SK-N-SH treated with all-trans-retinoic acid at 6 μM for 48 hours (cell line): Measurements from ENCODE around the gene NRBP1.

ENCODE experiments used
- ATAC-seq: fragments of 200-7000 bp; cut with Tn5 transposase; 3 replicates; pipeline ENCODE4 v1.9.1; 2020; ENCODE audit warnings: mild to moderate bottlenecking, moderate library complexity
- BACH2 ChIP-seq: fragments of 250-450 bp; sonication (Bioruptor Pico); IDR thresholded peaks from 2 replicates; pipeline ENCODE4 v1.9.0; 2021; ENCODE audit warnings: mild to moderate bottlenecking, borderline replicate concordance
- CREB5 ChIP-seq: fragments of 250-450 bp; sonication (Bioruptor Pico); IDR thresholded peaks from 2 replicates; pipeline ENCODE4 v1.5.1; 2020; ENCODE audit warnings: low read depth, mild to moderate bottlenecking, moderate library complexity
- CSDC2 ChIP-seq: fragments of 250-450 bp; sonication (Bioruptor Pico); IDR thresholded peaks from 2 replicates; pipeline ENCODE4 v1.5.0; 2020; ENCODE audit warnings: mild to moderate bottlenecking, moderate library complexity
- CSRNP3 ChIP-seq: fragments of 250-450 bp; sonication (Bioruptor Pico); IDR thresholded peaks from 2 replicates; pipeline ENCODE4 v1.5.1; 2021; ENCODE audit warnings: mild to moderate bottlenecking, moderate library complexity
- ESRRG ChIP-seq: fragments of 250-450 bp; sonication (Bioruptor Pico); IDR thresholded peaks from 2 replicates; pipeline ENCODE4 v1.6.1; 2021; ENCODE audit warnings: mild to moderate bottlenecking
- GLIS3 ChIP-seq: fragments of 250-450 bp; sonication (Bioruptor Pico); IDR thresholded peaks from 2 replicates; pipeline ENCODE4 v1.5.0; 2020; ENCODE audit warnings: mild to moderate bottlenecking, moderate library complexity
- ISL1 ChIP-seq: fragments of 250-450 bp; sonication (Bioruptor Pico); IDR thresholded peaks from 2 replicates; pipeline ENCODE4 v2.1.2; 2022; ENCODE audit warnings: mild to moderate bottlenecking, moderate library complexity
- OSR1 ChIP-seq: fragments of 250-450 bp; sonication (Bioruptor Pico); IDR thresholded peaks from 2 replicates; pipeline ENCODE4 v1.8.0; 2022; ENCODE audit warnings: moderate library complexity, mild to moderate bottlenecking, inconsistent platforms
- PATZ1 ChIP-seq: fragments of 250-450 bp; sonication (Bioruptor Pico); IDR thresholded peaks from 2 replicates; pipeline ENCODE4 v1.8.0; 2020; ENCODE audit warnings: mild to moderate bottlenecking, moderate library complexity, borderline replicate concordance
- POU6F1 ChIP-seq: fragments of 250-450 bp; sonication (Bioruptor Pico); IDR thresholded peaks from 2 replicates; pipeline ENCODE4 v1.8.0; 2021; ENCODE audit warnings: low read depth, mild to moderate bottlenecking, moderate library complexity, borderline replicate concordance
- RARB ChIP-seq: fragments of 250-450 bp; sonication (Bioruptor Pico); IDR thresholded peaks from 2 replicates; pipeline ENCODE4 v1.8.0; 2021; ENCODE audit warnings: mild to moderate bottlenecking, moderate library complexity
- SNAI2 ChIP-seq: fragments of 250-450 bp; sonication (Bioruptor Pico); IDR thresholded peaks from 2 replicates; pipeline ENCODE4 v1.5.0; 2020; ENCODE audit warnings: mild to moderate bottlenecking, moderate library complexity
- TCF4 ChIP-seq: fragments of 250-450 bp; sonication (Bioruptor Pico); IDR thresholded peaks from 2 replicates; pipeline ENCODE4 v1.8.0; 2021; ENCODE audit warnings: mild to moderate bottlenecking, moderate library complexity, borderline replicate concordance
- TOX ChIP-seq: fragments of 250-450 bp; sonication (Bioruptor Pico); IDR thresholded peaks from 2 replicates; pipeline ENCODE4 v1.8.0; 2021; ENCODE audit warnings: mild to moderate bottlenecking, moderate library complexity, borderline replicate concordance
- TSHZ2 ChIP-seq: fragments of 250-450 bp; sonication (Bioruptor Pico); IDR thresholded peaks from 2 replicates; pipeline ENCODE4 v1.5.0; 2020; ENCODE audit warnings: mild to moderate bottlenecking, moderate library complexity
- ZFP3 ChIP-seq: fragments of 250-450 bp; sonication (Bioruptor Pico); IDR thresholded peaks from 2 replicates; pipeline ENCODE4 v1.5.0; 2020; ENCODE audit warnings: mild to moderate bottlenecking, moderate library complexity
- ZFP30 ChIP-seq: fragments of 450-650 bp; formaldehyde crosslinking; IDR thresholded peaks from 2 replicates; pipeline ENCODE4 v1.5.0; 2022; ENCODE audit warnings: mild to moderate bottlenecking, moderate library complexity
- ZNF565 ChIP-seq: fragments of 450-650 bp; formaldehyde crosslinking; conservative IDR thresholded peaks from 2 replicates; pipeline ENCODE4 v1.5.0; 2020; ENCODE audit warnings: low read depth, mild to moderate bottlenecking, moderate library complexity
- ZNF70 ChIP-seq: fragments of 450-650 bp; formaldehyde crosslinking; IDR thresholded peaks from 2 replicates; pipeline ENCODE4 v1.5.0; 2020; ENCODE audit warnings: mild to moderate bottlenecking, moderate library complexity
- ZNF8 ChIP-seq: fragments of 450-650 bp; formaldehyde crosslinking; IDR thresholded peaks from 2 replicates; pipeline ENCODE4 v1.5.0; 2020; ENCODE audit warnings: mild to moderate bottlenecking, moderate library complexity

The NRBP1 gene

GRCh38 chr2:27379836-27380625 is 48.4 kb upstream of the NRBP1 start (continued):
- TF ChIP-seq POU6F1 (CRISPR knock-in tag) (0 out of 2 replicates have a peak, but pooled peaks have one; percentile 81), ESRRG (CRISPR knock-in tag) (0 out of 2 replicates have a peak, but pooled peaks have one; percentile 22), TSHZ2 (CRISPR knock-in tag) (no peak), TOX (CRISPR knock-in tag) (no peak), ISL1 (CRISPR knock-in tag) (no peak), ZNF70 (CRISPR knock-in tag) (0 out of 2 replicates have a peak, but pooled peaks have one; percentile 5), ZNF8 (CRISPR knock-in tag) (no peak), CSDC2 (CRISPR knock-in tag) (no peak), GLIS3 (CRISPR knock-in tag) (peak; percentile 65; the same call in 1 of the 2 replicates), ZNF565 (CRISPR knock-in tag) (no peak), RARB (no peak), OSR1 (CRISPR knock-in tag) (no peak), TCF4 (CRISPR knock-in tag) (no peak), BACH2 (no peak)

GRCh38 chr2:27380626-27381545 is 47.5 kb upstream of the NRBP1 start, which contains the start of gene ZNF513:
Gene ZNF513, minus strand, starts transcription at chr2:27380734. Its CDS starts 208 bp downstream, at chr2:27380526.
- TF ChIP-seq ISL1 (CRISPR knock-in tag), result 0 out of 2 replicates have a peak, but pooled peaks have one; percentile 37
- TF ChIP-seq ZFP30 (CRISPR knock-in tag), result 0 out of 2 replicates have a peak, but pooled peaks have one; percentile 34
- peak; percentile 83; the same call in 1 of the 2 replicates for TF ChIP-seq CSRNP3 (CRISPR knock-in tag)
- TF ChIP-seq ZNF8 (CRISPR knock-in tag), result no peak
- peak; percentile 78; the same call in 1 of the 2 replicates for TF ChIP-seq PATZ1 (CRISPR knock-in tag)
- peak; percentile 77; the same call in 1 of the 2 replicates for TF ChIP-seq ESRRG (CRISPR knock-in tag)
- no peak for TF ChIP-seq ZNF565 (CRISPR knock-in tag)
- peak; percentile 43; the same call in 1 of the 2 replicates for TF ChIP-seq GLIS3 (CRISPR knock-in tag)
- TF ChIP-seq POU6F1 (CRISPR knock-in tag), result 0 out of 2 replicates have a peak, but pooled peaks have one; percentile 70
- peak; percentile 68; the same call in 1 of the 2 replicates for TF ChIP-seq TSHZ2 (CRISPR knock-in tag)
- peak; percentile 43; the same call in 1 of the 2 replicates for TF ChIP-seq CREB5
- TF ChIP-seq ZFP3 (CRISPR knock-in tag), result peak; percentile 79; the same call in 1 of the 2 replicates
- TF ChIP-seq SNAI2 (CRISPR knock-in tag), result no peak
- no peak for TF ChIP-seq TOX (CRISPR knock-in tag)
- TF ChIP-seq CSDC2 (CRISPR knock-in tag), result 0 out of 2 replicates have a peak, but pooled peaks have one; percentile 51
- TF ChIP-seq, all 23 proteins: peak for 11
- ATAC-seq, result peak; percentile 85
